GM18858 (cell line): ENCODE data around the gene CDH4.

Experiments used
- ATAC-seq: cut with Tn5 transposase; IDR thresholded peaks from one replicate; pipeline ENCODE4 v1.9.1; 2021; ENCODE audit not compliant: unreplicated experiment

CDH4 gene

GRCh38 chr20:61678437-61678836 is 426.4 kb downstream of the CDH4 start:
- ATAC-seq: no peak

GRCh38 chr20:61679473-61679872 is 427.4 kb downstream of the CDH4 start:
- ATAC-seq: no peak

- no peak for ATAC-seq
These were observed 428.0 kb downstream of the CDH4 start for GRCh38 chr20:61680096-61680495.

DNA sequence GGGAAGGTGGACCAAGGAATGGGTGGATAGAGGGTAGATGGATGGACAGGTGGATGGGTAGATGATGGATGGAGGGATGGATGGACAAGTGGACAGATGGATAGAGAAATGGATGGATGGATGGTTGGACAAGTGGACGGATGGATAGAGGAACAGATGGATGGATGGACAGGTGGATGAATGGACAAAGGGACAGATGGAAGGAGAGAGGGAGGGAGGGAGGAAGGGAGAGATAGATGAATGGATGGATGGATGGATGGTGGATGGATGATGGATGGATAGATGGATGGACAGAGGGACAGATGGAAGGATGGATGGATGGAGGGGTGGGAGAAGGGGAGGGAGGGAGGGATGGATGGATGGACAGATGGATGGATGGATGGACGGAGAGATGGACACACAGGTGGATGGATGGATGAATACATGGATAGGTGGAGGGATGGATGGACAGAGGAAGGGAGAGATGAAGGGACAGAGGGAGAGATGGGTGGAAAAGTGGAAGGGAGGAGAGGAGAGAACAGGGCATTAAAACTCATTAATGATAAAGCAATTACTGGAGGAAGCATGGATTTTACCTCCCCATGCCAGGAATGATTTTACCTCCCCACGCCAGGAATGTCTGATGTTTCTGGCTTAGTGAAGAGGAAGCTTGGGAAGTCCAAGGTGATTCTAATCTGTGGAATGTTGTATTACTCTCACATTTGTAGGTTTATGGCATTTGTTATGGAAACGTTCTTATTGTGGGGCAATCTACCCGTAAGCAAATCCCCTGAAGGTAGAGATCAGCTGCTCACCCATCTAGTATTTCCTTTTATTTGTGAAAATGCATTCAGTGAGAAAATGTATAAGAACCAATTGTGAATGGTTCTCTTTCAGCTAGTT is 430.3 kb downstream of the CDH4 start:
- no peak for ATAC-seq

DNA sequence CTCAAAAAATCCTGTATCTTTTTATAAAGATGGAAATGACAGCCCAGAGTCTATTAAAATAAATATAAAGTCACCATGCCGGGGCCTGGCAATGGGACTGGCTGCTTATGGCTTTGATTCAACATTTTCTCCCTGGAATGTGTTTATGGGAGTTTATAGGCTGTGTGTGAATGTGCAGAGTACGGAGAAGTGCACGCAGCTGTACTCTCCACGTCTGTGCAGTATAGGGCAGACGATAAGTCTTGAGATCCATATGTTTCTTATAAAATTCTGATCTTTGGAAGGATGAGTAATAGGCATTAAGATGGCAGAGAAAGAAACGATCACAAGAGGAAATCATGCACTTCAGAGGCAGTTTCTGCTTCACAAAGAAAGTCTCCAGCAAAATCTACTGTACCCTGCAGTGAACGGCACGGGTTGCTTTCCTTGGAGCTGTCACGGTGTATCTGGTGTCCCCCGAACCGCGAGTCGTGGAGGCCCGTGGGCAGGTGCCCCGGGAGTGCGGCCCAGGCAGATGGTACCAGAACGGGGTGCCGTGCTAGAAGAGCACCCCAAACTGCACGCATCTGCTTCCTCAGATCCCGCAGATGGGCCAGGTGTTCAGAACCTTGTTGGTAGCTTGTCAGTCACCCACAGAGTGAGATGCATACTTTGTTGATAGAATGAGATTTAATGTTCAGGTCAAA is 431.1 kb downstream of the CDH4 start:
- no peak for ATAC-seq

DNA sequence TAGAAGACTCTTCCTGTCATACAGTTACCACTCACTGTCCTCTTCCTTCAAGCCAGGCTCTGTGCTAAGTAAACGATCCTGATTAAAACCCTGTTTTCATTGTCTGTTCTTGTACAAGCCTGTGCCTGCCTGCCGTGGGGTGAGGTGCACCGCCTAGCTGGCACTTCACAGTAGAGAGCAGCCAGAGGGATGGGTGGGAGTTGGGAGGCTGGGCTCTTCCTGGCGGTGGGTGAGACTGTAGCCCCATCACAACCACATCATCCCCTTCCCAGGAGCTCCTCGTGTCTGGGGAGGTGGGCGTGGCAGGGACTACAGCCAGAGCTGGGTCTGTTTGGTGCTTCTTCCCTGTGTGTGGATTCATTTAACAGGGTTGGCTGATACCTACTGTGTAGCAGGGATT is 431.7 kb downstream of the CDH4 start:
- ATAC-seq: no peak

DNA sequence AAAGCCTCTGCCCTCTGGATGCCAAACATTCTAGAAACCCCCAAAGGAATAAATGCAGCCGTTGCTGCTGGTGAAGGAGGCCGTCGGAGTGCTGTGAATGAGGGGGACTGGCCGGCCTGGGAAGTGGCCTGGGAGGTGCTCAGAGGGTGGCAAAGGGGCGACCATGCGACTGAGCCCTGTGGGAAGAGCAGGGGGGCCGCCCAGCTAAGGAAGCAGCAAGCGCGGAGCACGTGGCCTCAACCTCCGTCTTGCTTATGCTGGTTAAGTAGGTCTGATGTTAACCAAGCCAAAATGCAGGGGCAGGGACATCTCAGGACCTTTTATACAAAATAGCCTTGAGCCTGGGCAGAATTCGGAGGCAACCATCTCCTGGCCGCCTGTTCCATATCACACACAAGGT is 432.1 kb downstream of the CDH4 start:
- no peak for ATAC-seq

DNA sequence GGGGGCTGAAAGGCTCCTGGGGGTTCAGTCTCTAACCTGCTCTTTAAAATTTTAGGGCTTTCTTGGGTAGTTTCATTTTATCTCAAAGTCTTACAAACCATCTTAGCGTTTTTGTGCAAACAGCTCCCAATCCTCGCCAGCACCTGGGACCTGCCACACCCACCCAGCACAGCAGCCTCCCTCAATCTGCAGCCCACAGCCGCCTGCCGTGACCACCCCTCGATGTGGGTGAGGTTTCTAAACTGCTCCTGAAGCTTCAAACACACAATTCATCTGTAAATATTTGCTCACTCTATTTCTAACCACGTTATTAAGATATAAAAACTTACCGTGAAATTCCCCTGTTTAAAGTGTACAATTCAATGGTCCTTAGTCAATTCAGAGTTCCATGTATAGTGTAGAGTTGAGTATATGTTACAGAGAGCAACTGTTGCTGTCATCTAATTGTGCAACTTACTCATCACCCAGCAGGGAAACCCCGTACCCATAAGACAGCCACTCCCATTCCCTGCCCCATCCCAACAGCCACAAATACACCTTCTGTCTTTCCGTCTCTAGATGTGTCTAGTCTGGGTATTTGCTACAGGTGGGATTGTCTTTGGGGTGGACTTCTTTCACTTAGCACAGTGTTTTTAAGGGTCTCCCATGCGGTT is 432.6 kb downstream of the CDH4 start:
- ATAC-seq: no peak

DNA sequence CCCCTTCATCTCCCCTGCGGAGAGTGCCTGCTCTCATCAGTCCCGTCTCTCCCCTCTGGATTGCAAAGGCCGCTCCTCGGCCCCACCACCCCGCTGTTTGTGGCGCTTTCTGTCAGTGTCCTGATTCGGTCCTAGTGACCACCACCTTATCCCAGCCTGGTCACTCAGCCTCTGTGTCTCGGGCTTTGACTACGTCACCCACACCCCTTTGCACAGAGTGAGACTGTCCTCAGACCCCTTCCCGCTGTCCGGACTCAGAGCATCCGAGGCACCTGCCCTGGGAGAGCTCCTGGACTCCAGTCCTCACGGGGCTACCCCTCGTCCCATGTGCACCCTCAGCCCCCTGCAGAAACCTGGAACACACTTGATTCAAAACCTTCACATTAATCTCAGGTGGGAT is 433.4 kb downstream of the CDH4 start:
- ATAC-seq: no peak

GRCh38 chr20:61686051-61686936 is 434.2 kb downstream of the CDH4 start:
- no peak for ATAC-seq

DNA sequence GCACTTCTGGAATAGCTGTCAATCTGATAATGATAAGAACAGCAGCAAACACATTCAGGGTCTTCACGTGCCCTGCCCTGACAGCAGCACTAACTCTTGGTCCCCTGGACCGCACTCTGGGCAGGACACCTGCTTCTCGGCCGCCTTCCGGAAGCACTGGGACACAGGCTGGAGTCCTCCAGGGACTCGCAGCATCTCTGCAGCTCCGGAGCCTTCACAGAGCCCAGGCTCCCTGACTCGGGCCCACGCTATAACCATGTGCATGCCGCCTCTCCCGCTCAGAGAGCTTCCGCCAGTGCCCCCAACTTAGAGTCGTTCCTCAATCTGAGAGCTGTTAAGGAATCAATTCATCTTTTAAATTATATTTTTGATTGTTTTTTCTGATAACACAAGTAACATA is 436.4 kb downstream of the CDH4 start:
- ATAC-seq: no peak

DNA sequence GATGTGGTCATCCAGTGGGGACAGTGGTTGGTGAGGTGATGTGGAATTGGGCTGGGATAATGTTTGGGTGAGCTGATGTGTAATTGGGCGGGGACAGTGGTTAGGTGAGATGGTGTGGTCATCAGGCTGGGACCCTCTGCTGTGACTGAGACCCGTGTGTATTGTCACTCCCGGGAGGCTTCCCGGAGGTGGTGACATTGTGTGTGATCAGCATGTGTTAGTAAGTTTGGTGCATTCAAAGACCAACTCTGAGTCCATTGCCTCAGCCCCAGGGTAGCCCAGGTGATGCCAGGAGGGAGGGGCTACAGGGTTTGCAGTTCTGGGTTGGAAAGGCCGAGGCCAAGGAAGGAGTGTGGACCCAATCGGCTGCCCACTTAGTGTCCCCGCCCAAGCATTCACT is 438.1 kb downstream of the CDH4 start:
- ATAC-seq: no peak

DNA sequence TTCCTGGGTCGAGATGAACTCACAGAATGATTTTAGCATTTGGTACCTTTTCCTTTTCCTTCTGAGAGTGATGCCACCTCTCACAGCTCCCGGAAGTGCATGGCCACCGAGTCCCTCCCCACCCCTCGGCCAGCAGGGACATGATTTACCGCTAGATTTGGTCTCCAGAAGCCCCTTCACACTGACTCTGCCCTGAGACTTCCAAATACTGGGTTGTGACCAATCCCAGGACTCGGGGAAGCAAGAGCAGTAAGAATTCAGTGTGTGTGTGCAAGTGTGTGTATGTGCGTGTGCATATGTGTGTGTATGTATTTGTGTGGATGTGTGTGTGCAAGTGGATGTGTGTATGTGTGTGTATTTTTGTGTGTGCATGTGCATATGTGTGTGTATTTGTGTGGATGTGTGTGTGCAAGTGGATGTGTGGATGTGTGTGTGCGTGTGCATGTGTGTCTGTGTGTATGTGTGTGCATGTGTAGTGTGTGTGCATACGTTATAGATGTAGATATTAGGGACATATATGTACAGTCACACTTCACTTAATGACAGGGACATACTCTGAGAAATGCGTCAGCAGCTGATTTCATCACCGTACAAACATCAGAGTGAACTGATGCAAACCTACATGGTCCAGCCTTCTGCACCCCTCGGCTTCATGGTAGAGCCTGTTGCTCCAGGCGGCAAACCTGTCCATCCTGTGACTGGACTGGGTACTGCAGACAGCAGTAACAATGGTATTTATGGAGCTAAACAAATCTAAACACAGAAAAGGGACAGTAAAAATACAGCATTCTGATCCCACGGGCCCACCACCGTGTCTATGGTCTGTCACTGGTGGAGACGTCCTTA is 439.2 kb downstream of the CDH4 start:
- no peak for ATAC-seq

DNA sequence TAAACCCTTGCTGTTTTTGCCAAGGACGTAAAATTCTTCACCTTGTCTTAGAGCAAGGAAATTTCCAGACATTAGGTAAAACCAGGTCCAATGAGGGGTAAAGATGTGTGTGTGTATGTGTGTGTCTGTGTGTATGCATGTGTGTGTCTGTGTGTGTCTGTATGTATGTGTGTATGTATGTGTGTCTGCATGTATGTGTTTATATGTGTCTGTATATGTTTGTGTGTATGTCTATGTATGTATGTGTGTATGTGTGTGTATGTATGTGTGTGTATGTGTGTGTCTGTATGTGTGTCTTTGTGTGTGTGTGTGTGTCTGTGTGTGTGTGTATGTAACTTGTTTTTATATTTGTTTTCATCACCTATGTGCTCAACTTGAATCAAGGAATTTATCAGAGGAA is 439.9 kb downstream of the CDH4 start:
- ATAC-seq: no peak

DNA sequence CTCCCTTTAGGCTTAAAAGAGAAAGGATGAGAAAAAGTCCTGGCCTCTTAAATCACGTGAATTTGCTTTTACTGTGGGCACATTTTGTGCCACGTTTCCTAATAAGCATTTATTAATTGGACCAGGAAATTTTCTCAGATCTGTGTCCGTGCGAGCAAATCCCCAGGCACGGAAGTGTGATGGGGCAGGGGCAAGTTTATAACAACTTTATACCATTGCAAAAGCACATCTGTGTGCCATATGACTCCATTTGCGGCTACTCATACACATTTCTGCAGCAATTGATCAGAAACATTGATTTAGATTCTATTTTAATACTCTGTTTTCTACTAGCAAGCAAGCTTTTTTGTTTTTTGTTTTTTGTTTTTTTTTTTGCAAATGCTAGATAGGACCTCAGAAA is 440.4 kb downstream of the CDH4 start:
- no peak for ATAC-seq

- no peak for ATAC-seq
These were observed 441.1 kb downstream of the CDH4 start for GRCh38 chr20:61693055-61693600.

DNA sequence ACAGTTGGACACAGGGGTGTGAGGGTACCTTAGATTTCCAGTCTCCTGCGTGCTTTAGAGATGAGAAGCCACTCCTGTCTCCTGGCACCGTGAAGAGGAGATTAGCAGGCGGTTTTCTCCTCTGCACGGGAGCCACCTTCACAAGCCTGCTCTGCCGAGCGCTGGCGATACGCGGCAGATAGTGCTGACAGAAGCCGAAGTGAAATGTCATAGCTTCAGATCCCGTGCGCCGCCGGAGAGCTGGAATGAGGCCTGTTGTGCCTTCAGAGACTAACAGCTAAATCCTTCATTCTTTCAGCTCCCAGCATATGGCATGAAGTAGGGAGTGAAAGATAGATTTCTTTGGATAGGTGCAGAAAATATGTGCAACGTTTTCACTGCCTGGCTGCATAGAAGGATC is 442.6 kb downstream of the CDH4 start:
- ATAC-seq: no peak

- ATAC-seq: no peak
These were observed 443.7 kb downstream of the CDH4 start for GRCh38 chr20:61695741-61696140.

DNA sequence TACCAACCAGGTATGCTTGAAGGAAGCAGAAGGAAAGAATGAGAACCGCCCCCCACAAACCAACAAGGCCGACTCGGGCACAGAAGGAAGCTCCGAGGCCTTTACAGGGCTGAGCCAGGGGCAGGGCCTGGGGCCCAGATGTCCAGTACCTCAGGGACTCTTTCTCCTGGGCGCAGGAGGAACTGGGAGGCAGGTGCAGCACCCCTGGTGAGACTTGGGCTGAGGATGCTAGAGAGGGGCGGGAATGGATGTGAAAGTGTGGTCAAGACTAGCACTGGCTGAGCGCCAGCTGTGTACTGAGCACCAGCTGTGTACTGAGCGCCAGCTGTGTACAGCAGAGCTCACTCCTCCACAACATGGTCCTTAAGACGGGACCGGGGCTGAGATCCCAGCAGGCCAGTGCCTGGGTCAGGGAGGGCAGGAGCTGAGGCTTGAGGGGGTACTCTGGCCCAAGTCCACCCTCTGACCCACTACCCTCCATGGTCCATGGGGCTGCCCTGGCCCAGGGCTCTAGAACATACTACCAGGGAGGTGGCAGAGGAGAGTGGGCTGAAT is 444.2 kb downstream of the CDH4 start:
- no peak for ATAC-seq
